Activated T-helper 1 cell treated with anti-CD3 and anti-CD28 coated beads, Interleukin-2, amount 50 U/mL, for 16 hours (primary cell): Measurements from ENCODE around the gene PRSS21.

Source experiments
- DNase-seq, 2 donors: peaks; one replicate each; pipeline ENCODE4 v3.0.0-alpha.2; 2020; ENCODE audit warnings: low read depth in 1 of 2, low spot score in 1 of 2

PRSS21 gene

DNA sequence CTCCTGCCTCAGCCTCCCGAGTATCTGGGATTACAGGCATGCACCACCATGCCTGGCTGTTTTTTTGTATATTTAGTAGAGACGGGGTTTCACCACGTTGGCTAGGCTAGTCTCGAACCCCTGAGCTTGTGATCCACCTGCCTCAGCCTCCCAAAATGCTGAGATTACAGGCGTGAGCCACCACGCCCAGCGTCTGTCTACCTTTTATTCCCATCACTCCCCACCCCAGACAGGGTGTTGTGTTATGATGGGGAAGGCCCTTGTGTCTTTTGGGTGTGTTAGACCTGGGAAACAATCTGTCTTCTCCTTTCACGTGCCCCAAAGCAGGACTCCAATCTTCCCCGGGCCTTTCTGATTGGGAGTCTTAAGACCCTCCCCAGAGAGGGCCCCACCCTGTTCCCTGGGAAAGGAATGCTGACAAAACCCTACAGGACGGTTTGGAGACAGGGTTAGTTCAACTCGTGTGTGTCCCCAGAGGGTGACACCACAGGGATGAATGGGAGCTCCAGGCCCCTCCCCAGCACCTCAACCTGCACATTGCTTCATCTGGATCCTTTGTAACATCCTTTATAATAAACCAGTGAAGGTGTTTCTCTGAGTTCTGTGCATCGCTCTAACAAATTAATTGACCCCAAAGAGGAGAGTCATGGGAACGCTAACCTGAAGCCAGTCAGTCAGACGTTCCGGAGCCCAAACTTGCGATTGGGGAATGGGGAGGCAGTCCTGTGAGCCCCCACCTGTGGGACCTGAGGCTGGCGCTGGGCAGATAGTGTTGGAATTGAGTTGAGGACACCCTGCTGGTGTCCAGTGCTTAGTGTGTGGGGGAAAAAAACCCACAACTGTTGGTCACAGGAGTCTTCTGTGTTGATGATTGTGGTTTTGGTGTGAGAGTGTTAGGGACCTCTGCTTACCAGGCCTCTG is 36.8 kb upstream of the PRSS21 start:
- DNase-seq, result no peak

DNA sequence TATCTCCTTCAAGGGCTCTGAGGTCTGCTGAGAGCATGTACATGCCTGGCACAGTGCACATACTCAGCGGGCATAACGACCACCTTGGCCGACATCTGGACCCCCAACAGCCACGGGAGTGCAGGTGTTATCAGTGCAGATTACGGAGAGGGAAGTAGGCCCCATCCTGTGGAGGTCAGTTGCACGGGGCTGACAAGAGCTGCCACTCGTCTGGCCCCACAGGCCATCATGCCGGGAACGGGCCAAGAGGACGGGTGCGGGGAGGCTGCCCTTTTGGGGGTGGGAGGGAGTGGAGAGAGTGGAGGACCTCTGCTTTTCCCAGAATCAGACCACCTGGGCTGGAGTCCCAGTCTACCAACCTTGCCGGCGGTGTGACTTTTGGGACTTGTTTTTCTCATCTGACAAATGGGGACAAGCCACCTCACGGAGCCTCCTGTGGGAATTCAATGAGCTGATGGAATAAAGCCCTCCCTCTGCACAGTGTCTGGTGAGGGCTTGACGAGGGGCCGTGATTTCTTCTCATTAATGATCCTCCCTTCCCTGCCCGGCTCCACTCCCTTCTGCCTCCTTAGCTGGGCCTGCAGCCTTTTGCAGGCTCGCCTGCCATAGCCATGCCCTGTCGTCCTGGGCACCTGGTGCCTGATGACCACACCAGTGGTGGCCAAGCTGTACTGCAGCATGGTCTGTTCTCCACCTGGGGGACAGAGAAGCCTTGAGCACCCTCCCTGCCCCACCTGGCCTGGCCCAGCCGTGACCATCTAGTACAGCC is 34.3 kb upstream of the PRSS21 start:
- no peak for DNase-seq

DNA sequence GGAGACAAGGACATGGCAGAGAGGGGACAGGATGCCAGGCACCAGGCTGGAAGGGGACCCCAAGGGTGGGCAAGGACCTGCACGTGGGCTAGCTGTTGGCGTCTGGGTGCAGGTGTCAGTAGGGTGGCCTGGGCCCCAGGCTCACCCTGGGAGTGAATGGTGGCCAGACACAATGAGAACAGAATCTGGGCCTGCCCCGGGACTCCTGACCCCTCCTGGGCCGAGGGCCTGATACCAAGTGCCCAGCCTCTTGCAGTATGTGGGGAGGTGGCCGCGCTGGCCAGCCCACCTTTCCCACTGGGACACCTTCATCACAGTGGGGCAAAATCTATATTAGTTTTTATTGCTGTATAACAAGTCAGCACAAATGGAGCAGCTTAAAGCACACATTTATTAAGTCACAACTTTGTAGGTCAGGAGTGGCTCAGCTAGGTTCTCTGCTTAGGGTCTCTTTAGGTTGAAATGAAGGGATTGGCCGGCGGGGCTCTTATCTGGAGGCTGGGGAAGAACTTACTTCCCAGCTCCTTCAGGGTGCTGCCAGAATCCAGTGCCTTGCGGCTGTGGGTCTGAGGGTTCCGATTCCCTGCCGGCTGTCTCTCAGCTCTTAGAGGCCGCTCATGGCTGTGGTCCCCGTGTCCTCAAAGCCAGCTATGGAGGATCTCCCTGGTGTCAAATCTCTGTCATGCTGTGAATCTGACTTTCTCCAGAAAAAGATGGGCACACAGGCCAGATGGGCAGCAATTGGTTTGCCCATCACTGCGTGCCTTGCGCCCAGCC is 33.3 kb upstream of the PRSS21 start:
- no peak for DNase-seq

DNA sequence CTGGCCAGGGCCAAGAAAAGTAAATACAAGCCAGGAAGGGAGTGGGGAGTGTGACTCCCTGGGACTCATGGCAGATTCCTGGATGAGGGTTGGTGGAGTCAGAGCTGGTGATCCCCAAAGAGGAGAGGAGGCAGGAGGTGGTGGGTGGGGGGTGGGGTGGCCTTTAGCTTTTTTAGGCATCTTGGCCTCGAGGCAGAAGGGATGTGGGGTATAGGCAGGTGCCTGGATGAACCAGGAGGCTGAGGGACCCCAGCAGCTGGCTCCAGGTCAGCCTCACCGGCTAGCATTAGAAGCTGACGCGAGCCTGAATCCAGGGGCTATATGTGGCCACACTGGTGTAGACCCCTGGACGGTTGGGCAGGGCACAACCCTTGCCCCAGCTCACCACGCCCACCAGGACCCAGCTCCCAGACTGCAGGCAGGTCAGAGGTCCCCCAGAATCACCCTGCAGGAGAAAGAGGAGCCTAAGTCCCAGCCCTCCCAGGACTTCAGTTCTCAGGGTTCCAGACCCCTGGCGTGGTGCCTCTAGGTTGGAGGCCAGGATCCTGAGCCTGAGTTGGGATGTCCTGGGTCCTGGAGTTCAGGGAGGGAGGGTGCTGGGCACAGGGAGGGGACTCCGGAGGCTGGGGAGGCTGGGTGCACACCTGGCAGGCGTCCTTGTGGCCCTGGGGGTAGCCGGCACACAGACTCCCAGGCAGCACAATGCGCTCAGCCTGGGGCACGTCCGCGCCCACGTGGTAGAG is 32.5 kb upstream of the PRSS21 start:
- DNase-seq, result no peak

DNA sequence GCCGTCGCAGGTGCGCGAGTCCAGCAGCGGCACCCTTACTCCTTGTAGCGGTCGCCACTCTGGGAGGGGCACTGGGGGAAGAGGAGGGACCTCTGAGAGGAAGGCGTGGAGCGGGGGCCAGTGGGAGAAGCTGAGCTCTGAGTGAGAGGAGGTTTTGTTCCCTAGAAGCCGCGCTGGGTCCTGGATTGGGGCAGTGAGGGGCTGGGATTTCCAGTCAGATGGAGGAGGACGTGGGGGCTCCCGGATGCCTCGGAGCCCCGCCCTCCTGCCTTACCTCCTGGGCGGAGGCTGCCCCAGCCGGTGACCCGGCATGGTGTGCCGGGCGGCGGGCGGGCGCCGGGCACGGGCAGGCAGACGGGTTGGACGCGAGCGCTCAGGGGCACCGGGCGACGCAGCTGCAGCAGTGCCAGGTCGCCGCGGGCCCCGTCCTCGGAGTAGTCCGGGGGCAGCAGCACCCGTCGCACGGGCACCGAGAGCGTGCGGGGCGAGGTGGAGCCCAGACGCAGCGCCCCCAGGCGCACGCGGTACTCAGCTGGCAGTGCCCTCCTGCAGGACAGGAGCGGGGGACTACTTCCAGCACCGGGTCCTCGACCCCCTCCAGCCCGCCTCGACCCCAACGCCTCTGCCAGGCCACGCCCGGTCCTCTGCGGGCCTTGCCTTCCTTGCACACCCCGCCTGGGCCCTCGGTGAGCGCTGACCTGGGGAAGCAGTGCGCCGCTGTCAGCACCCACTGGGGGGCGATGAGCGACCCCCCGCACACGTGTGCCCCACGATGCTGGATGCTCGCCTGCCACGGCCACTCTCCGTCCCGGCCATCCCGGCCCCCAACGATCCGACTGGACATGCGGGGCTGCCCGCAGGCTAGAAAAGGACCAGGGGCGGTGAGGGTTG is 31.7 kb upstream of the PRSS21 start:
- peak in 1 of 2 donors; percentile 25 for DNase-seq

DNA sequence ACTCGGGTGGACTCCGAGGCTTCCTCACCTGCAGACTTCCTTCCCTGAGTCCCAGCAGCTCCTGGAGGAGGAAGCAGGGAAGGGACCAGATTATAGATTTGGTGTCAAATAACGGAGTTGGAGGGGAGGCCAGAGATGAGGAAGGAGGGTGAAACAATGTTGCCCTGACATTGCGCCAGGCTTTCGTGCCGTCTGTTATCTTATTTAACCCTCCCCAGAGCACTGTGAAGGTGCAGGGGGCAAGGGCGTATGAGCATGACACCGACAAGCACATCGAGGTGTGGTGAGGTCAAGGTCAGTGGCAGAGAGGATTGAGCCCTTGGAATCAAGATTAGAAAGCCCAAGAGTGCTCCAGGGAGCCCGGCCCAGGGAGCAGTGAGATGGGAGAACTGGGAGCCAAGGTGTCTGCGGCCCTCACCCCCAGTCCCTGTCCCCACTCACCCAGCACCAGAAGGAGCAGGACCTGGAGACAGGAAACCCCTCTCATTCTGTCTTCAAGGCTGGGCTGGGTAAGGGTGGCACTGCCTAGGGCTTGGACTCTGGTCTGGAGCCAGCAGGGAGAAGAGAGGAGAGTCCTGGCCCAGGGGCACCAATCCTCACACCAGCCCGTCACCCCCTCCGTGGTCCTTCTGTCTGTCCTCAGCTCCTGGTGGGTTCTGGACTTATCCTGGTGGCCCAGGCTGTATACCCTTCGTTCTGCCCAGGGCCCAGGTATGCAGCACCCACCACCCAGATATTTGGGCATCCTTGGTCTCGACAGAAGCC is 30.8 kb upstream of the PRSS21 start:
- no peak for DNase-seq

DNA sequence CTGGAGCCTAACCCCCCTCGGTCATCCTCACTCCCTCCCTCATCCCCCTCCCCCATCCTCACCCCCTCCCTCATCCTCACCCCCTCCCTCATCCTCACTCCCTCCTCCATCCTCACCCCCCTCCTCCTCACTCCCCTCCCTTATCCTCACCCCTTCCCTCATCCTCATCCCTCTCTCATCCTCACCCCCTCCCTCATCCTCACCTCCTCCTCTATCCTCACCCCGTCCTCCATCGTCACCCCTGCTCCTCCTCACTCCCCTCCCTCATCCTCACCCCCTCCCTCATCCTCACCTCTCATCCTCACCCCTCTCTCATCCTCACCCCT is 30.2 kb upstream of the PRSS21 start:
- DNase-seq, result no peak

DNA sequence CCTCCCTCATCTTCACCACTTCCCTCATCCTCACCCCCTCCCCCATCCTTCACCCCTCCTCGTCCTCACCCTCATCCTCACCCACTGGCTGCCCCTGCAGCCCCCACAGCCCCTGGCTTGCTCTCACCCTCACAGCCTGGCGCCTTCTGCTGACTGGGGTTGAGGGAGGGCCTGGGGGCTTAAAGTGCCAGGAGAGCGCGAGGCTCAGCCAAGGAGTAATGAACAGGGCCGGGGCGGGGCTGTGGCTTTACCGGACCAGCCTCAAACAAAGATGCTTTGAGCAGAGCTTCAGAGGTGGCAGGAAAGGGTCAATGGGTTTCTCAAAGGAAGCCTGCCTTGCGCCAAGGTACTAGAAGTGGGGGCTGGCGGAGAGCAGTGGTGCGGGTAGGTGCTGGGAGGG is 29.6 kb upstream of the PRSS21 start, which contains the start of gene PRSS33:
Gene PRSS33, minus strand, starts transcription at position 155 of the 400 bp plus-strand sequence. CDS start 1,013 bp downstream, outside the sequence.
- DNase-seq, result no peak

DNA sequence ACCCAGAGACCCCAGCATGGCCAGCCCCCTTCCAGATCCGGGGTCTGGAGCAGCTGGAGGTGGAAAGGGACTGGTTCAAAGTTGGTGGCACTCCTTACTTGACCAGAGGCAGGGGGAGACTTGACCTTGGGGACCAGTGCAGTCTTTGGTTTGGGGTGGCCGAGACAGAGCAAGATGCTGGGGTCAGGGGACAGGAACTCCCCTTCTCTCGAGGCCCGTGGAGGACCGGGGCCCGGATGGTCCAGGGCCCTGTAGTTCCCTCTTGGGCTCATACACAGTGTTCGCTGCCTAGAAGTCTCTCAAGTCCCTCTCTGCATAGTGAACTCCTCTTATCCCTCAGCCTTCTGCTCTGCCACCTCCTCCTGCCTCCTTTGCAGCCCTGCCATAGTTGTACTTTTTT is 29.1 kb upstream of the PRSS21 start:
- DNase-seq, result no peak

DNA sequence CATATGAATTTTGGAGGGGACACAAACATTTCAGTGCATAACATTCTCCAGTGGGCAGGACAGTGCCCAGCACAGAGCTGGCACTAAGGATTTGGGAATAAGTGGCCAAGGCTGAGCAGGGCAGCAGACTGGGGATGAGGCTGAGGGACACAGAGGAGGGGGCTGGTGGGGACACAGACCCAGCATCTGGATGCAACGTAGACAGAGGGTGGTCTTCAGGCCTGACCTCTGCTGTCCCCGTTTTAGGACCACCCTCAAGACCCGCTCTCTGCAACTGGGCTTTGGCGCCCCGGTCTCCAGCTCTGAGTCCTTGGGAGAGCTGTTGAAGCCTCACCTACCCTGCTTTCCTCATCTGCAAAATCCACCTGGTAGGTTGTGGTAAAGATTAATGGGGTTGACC is 26.4 kb upstream of the PRSS21 start:
- no peak for DNase-seq

DNA sequence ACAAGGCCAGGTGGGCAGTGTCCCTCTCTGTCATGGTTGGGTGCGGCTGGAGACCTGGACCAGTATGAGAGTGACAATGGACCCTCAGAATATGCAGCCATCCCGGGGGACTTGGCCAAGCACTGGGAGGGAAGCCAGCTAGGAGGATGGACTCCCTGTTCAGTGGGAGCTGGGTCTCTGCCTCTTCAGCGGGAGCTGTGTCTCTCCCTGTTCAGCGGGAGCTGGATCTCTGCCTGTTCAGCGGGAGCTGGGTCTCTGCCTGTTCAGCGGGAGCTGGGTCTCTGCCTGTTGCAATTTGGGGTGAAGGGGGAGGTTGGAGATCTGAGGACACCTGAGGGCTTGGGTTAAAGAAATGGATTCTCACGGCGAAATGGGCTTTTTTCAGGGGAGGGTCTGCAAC is 25.9 kb upstream of the PRSS21 start:
- no peak for DNase-seq

DNA sequence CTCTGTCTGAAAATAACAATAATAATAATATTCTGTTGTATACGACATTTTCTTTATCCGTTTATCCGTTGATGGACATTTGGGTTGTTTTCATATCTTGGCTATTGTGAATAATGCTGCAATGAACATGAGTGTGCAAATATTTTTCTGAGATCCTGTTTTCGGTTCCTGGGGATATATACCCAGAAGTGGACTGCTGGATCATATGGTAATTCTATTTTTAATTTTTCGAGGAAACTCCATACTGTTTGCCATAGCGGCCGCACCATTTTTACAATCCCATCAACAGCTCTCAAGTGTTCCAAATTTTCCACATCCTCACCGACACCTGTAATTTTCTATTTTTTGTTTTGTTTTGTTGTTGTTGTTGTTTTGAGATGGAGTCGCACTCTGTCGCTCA is 24.1 kb upstream of the PRSS21 start:
- no peak for DNase-seq

DNA sequence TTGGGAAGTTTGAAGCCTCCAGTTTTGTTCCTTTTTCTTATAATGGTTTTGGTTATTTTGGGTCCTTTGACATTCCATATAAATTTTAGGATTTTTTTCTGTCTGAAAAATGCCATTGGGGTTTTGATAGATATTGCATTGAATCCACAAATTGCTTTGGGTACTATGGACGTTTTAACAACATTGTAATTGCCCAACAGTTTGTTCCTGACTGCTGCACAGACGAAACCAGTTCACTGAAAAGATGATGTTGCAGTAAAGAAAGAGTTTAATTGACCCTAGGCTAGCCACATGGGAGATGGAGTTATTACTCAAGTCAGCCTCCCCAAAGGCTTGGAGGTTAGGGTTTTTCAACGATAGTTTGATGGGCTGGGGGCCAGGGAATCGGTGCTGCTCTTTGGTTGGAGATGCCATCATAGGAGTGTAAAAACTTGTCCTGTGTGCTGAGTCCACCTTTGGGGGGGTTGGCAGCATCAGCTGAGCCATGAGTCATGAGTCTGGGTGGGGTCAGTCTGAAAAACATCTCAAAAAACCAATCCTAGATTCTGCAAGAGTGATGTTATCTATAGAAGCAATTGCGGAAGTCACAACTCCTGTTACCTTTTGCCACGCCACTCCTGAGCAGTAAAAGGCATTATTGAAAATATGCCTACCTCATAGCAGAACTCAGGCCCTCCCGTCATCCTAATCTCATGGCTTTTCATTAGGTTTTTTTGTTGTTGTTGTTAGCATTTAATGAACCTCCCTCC is 21.5 kb upstream of the PRSS21 start:
- DNase-seq, result no peak

DNA sequence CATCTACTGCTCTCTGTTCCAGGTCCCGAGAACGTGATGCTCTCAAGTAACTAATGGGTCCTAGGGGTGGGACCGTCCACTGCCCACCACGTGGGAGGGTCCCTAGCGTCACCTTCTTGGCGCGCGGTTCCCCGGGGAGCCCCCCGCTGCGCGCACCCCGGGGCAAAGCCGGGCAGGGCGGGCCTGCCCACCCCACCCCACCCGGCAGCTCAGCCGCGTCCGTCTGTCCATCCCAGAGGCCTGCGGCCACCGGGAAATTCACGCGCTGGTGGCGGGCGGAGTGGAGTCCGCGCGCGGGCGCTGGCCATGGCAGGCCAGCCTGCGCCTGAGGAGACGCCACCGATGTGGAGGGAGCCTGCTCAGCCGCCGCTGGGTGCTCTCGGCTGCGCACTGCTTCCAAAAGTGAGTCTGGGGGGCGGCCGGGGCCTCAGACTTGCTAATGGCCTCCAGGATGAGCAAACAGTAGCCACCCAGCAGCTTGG is 18.3 kb upstream of the PRSS21 start:
- no peak for DNase-seq

DNA sequence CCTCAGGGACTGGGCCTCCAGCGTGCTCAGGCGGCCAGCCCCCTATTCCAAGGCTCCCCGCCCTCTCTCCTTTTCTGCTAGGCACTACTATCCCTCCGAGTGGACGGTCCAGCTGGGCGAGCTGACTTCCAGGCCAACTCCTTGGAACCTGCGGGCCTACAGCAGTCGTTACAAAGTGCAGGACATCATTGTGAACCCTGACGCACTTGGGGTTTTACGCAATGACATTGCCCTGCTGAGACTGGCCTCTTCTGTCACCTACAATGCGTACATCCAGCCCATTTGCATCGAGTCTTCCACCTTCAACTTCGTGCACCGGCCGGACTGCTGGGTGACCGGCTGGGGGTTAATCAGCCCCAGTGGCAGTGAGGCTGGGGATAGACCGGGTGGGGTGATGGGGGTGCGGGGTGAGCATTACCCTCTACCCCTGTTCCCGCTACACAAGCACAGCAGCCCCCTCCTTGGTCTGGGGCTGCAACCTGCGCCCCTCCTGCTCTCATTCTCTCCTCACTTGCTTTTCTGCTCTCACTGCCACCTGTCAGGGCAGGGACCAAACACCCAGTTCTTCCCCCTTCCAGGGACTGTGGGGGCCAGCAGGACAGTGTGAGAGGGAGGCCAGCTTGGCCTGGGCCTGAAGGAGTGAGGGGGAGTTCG is 17.7 kb upstream of the PRSS21 start:
- DNase-seq, result no peak

DNA sequence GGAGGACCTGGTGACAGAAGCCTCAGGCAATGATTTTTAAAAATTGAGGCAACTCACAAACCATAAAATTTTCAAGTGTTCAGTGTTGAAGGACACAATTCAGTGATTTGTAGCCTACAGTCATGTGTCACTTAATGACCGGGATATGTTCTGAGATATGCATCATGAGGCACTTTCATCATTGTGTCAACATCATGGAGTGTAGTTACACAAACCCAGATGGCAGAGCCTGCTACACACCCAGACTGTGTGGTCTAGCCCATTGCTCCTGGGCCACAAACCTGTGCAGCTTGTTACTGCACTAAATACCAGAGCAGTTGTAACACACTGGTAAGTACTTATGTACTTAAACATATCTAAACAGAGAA is 17.2 kb upstream of the PRSS21 start:
- DNase-seq, result no peak

DNA sequence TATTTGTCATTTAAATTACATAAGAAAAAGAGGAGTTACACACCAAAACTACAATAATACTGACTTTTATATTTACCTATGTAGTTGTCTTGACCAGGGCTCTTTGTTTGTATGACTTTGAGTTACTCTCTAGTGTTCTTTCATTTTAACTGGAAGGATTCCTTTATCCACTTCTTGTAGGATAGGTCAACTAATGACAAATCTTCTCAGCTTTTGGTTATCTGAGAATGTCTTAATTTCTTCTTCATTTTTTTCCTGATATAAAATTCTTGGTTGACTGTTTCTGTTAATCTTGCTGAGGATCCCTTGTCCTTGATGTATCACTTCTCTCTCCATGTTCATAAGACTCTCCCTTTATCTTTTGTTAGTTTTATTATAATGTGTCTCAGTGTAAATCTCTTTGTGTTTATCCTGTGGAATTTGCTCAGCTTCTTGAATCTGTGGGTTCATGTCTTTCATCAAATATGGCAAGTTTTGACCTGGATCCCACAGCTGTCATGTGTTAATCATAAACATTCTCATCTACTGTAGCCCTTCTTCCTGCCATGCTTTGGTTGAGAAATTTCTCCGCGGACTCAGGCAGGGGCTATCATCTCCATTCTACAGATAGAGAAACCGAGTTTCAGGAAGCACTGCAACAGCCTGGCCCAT is 13.4 kb upstream of the PRSS21 start:
- no peak for DNase-seq
